GM18867 (cell line): ENCODE results near the gene KATNAL1.

ENCODE experiments used
- ATAC-seq: cut with Tn5 transposase; IDR thresholded peaks from one replicate; pipeline ENCODE4 v1.9.1; 2021; ENCODE audit warnings: mild to moderate bottlenecking, moderate library complexity; ENCODE audit not compliant: unreplicated experiment

The KATNAL1 gene

GRCh38 chr13:30333616-30334015, 26.3 kb upstream of the KATNAL1 start:
- ATAC-seq: no peak

GRCh38 chr13:30332456-30333143, 25.2 kb upstream of the KATNAL1 start:
- peak; percentile 93 for ATAC-seq

- no peak for ATAC-seq
Observed at GRCh38 chr13:30331331-30331771, 24.0 kb upstream of the KATNAL1 start.

GRCh38 chr13:30329009-30329585, 21.7 kb upstream of the KATNAL1 start:
- ATAC-seq: no peak

- peak; percentile 76 for ATAC-seq
Observed at GRCh38 chr13:30325668-30326067, 18.3 kb upstream of the KATNAL1 start.

- ATAC-seq: no peak
Observed at GRCh38 chr13:30323524-30323923, 16.2 kb upstream of the KATNAL1 start.

GRCh38 chr13:30322428-30322827, 15.1 kb upstream of the KATNAL1 start:
- no peak for ATAC-seq

GRCh38 chr13:30321256-30321655, 13.9 kb upstream of the KATNAL1 start:
- ATAC-seq: no peak

GRCh38 chr13:30319655-30320054, 12.3 kb upstream of the KATNAL1 start:
- no peak for ATAC-seq

GRCh38 chr13:30319130-30319529, 11.8 kb upstream of the KATNAL1 start:
- ATAC-seq: no peak

GRCh38 chr13:30318026-30318425, 10.7 kb upstream of the KATNAL1 start:
- no peak for ATAC-seq

GRCh38 chr13:30314562-30314961, 7.2 kb upstream of the KATNAL1 start:
- no peak for ATAC-seq

- ATAC-seq: no peak
Observed at GRCh38 chr13:30314069-30314468, 6.7 kb upstream of the KATNAL1 start.

- ATAC-seq: no peak
Observed at GRCh38 chr13:30313311-30313710, 6.0 kb upstream of the KATNAL1 start.

- no peak for ATAC-seq
Observed at GRCh38 chr13:30312904-30313303, 5.6 kb upstream of the KATNAL1 start.

GRCh38 chr13:30308548-30308947, 1.2 kb upstream of the KATNAL1 start:
- no peak for ATAC-seq

GRCh38 chr13:30307971-30308290, 580 bp upstream of the KATNAL1 start:
- no peak for ATAC-seq

GRCh38 chr13:30306762-30307193, 573 bp downstream of the KATNAL1 start:
- peak; percentile 92 for ATAC-seq

- no peak for ATAC-seq
Observed at GRCh38 chr13:30305456-30305970, 1.8 kb downstream of the KATNAL1 start.

- no peak for ATAC-seq
Observed at GRCh38 chr13:30303269-30303668, 4.1 kb downstream of the KATNAL1 start.

GRCh38 chr13:30301827-30302226, 5.5 kb downstream of the KATNAL1 start:
- ATAC-seq: no peak

- ATAC-seq: no peak
Observed at GRCh38 chr13:30300596-30300995, 6.8 kb downstream of the KATNAL1 start.

- ATAC-seq: no peak
Observed at GRCh38 chr13:30299786-30300185, 7.6 kb downstream of the KATNAL1 start.
